ENCODE measurements around the gene TUB. TPM values are rescaled to one million over a fixed set of nuclear protein-coding genes. Genes with fewer than 3 reads are reported as not detected.

The TUB gene
- total RNA-seq, 1 donor from 2014 or later, result 5.2 TPM

DNA sequence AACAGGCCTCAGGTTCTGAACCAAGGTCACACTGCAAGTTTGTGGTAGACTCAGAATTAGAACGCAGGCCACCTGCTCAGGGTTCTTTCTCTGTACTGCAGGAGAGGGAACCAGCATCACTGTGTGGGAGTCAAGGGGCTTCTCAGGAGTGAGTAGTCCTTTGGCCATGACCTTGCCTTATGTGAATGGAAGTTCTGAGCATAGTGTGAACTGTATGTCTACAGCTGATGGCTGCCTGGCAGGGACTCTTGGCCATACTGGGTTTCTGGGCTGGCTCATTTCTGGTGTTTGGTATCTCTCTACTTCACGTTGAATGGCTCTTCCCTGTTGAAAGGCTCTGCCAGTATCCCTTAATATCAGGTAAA is 40.1 kb upstream of the TUB start:
- no peak for TF ChIP-seq CTCF (IDR thresholded peaks at IDR 0.05)
- H3K36me3 ChIP-seq, result no peaks in the 10 kb centered on the region
- intact Hi-C loops (cut with DNase I), result no loop called here
- no peaks in the 10 kb centered on the region for H3K4me1 ChIP-seq
- DNase-seq (no peak), ATAC-seq (no peak)
- H3K27ac ChIP-seq, result no peak overlapping the region
- no peak overlapping the region for H3K4me3 ChIP-seq
- H3K9me3 ChIP-seq, result no peaks in the 10 kb centered on the region
- no peaks in the 10 kb centered on the region for H3K27me3 ChIP-seq (ENCODE audit: low read depth)

- H3K27ac ChIP-seq, result no peak overlapping the region
- DNase-seq, result no peak
- intact Hi-C loops (cut with DNase I), result no loop called here
Observed at GRCh38 chr11:8041576-8041975, 39.4 kb upstream of the TUB start.

GRCh38 chr11:8043756-8044155 is 37.3 kb upstream of the TUB start:
- intact Hi-C loops (cut with DNase I), result no loop called here
- Histone ChIP-seq H3K4me1 (no peaks in the 10 kb centered on the region), H3K9me3 (no peaks in the 10 kb centered on the region), H3K27me3 (ENCODE audit: low read depth) (no peaks in the 10 kb centered on the region), H3K36me3 (no peaks in the 10 kb centered on the region), H3K4me3 (no peak overlapping the region), H3K27ac (no peak overlapping the region)
- no peak for TF ChIP-seq CTCF (IDR thresholded peaks at IDR 0.05)
- ATAC-seq (no peak), DNase-seq (no peak)

More at GRCh38 chr11:8041576-8041975, 39.4 kb upstream of the TUB start:
- Histone ChIP-seq H3K4me1 (no peaks in the 10 kb centered on the region), H3K4me3 (no peak overlapping the region), H3K9me3 (no peaks in the 10 kb centered on the region), H3K27me3 (ENCODE audit: low read depth) (no peaks in the 10 kb centered on the region), H3K36me3 (no peaks in the 10 kb centered on the region)
- ATAC-seq, result no peak
- no peak for TF ChIP-seq CTCF (IDR thresholded peaks at IDR 0.05)

GRCh38 chr11:8045839-8046238 is 35.2 kb upstream of the TUB start:
- no peaks in the 10 kb centered on the region for H3K9me3 ChIP-seq
- no peaks in the 10 kb centered on the region for H3K36me3 ChIP-seq
- no peak for DNase-seq
- no peak overlapping the region for H3K4me3 ChIP-seq
- H3K27me3 ChIP-seq (ENCODE audit: low read depth), result no peaks in the 10 kb centered on the region
- H3K4me1 ChIP-seq, result no peaks in the 10 kb centered on the region
- intact Hi-C loops (cut with DNase I), result no loop called here
- TF ChIP-seq CTCF (IDR thresholded peaks at IDR 0.05), result no peak
- no peak for ATAC-seq
- no peak overlapping the region for H3K27ac ChIP-seq

DNA sequence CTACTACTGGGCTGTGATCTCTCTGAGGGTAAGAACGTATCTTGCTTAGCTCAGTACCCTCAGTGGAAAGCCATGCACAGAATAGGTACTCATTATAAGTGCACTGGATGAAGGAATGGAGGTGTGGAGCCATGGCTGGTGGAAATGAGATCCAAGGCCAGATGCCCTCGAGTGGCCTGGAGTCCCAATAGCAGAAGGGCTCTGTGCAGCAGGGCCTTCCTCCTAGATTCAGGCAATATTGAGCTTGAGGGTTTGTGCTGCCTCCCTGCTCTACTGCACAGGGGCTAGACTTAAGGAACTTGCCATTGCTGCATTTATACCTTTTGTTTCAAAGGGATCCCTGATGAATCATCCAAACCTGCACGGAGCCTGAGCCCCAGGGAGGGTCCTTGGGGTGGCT is 33.6 kb upstream of the TUB start:
- H3K27me3 ChIP-seq (ENCODE audit: low read depth), result no peaks in the 10 kb centered on the region
- TF ChIP-seq CTCF (IDR thresholded peaks at IDR 0.05), result no peak
- no peaks in the 10 kb centered on the region for H3K9me3 ChIP-seq
- no peaks in the 10 kb centered on the region for H3K36me3 ChIP-seq
- ATAC-seq (no peak), DNase-seq (no peak)
- H3K4me1 ChIP-seq, result no peaks in the 10 kb centered on the region
- no peak overlapping the region for H3K4me3 ChIP-seq
- H3K27ac ChIP-seq, result no peak overlapping the region
- intact Hi-C loops (cut with DNase I), result no loop called here

GRCh38 chr11:8049084-8049483 is 31.9 kb upstream of the TUB start:
- H3K9me3 ChIP-seq, result no peaks in the 10 kb centered on the region
- H3K4me1 ChIP-seq, result no peaks in the 10 kb centered on the region
- no peak overlapping the region for H3K4me3 ChIP-seq
- TF ChIP-seq CTCF (IDR thresholded peaks at IDR 0.05), result no peak
- H3K27ac ChIP-seq, result no peak overlapping the region
- DNase-seq (no peak), ATAC-seq (no peak)
- H3K27me3 ChIP-seq (ENCODE audit: low read depth), result no peaks in the 10 kb centered on the region
- H3K36me3 ChIP-seq, result no peaks in the 10 kb centered on the region
- intact Hi-C loops (cut with DNase I), result no loop called here
